A549 (cell line): ENCODE results near the gene AGBL4. TPM values are rescaled to one million over a fixed set of nuclear protein-coding genes. Genes with fewer than 3 reads are reported as not detected.

ENCODE experiments used
- ATAC-seq, 2 experiments: fragments of 200-7000 bp in 1 of 2; fragments of >200 bp in 1 of 2; cut with Nextera tagmentation in 1 of 2; cut with Tn5 transposase in 1 of 2; 3 replicates each; pipeline versions ENCODE4 v1.8.0 to v1.9.1; 2018 to 2020; ENCODE audit warnings: mild to moderate bottlenecking in 1 of 2, moderate library complexity in 1 of 2
- CTCF ChIA-PET: fragments of 300-600 bp; sonication (Branson Sonifier 250); formaldehyde crosslinking; extraction: SDS; loops from one replicate; lab custom pipeline; 2021; ENCODE audit warnings: antibody characterized with exemption, inconsistent platforms; lab: Yijun Ruan, JAX
- POLR2A ChIA-PET: fragments of 350-600 bp; formaldehyde crosslinking; extraction: SDS; loops from one replicate; lab custom pipeline; 2021; ENCODE audit warnings: antibody characterized with exemption, inconsistent platforms; lab: Yijun Ruan, JAX
- DNase-seq, 2 experiments: peaks; one replicate each; pipeline versions ENCODE4 v3.0.0 to v3.0.0-alpha.2; 2011 to 2016; ENCODE audit warnings: low read depth in 1 of 2, low spot score in 1 of 2
- FAIRE-seq: peaks from 2 replicates; lab custom pipeline; 2011; peaks lifted over from hg19 to GRCh38; lab: Jason Lieb, UNC
- H3K27ac ChIP-seq, 2 experiments: fragments of >200 bp; sonication (Bioruptor Twin); formaldehyde crosslinking; 3 replicates each; pipeline ENCODE4 v1.5.1; 2016 to 2017
- H3K4me1 ChIP-seq: fragments of >200 bp; sonication (Bioruptor Twin); formaldehyde crosslinking; 3 replicates; pipeline ENCODE4 v1.6.1; 2016
- H3K4me2 ChIP-seq: fragments of >200 bp; sonication (Bioruptor Twin); formaldehyde crosslinking; 3 replicates; pipeline ENCODE4 v1.6.1; 2016
- H3K4me3 ChIP-seq: fragments of >200 bp; sonication (Bioruptor Twin); formaldehyde crosslinking; 3 replicates; pipeline ENCODE4 v1.5.1; 2016
- H3K9me3 ChIP-seq: fragments of >200 bp; sonication (Bioruptor Twin); formaldehyde crosslinking; 3 replicates; pipeline ENCODE4 v1.6.1; 2016
- CHD2 ChIP-seq: fragments of 150-350 bp; IDR thresholded peaks from 2 replicates; pipeline ENCODE4 v1.6.1; 2014; ENCODE audit warnings: low read length; ENCODE audit not compliant: partially characterized antibody
- E2F6 ChIP-seq: IDR thresholded peaks from 2 replicates; pipeline ENCODE4 v1.6.1; 2012; ENCODE audit warnings: low read depth, borderline replicate concordance
- EHF ChIP-seq: fragments of 250-450 bp; sonication (Bioruptor Pico); IDR thresholded peaks from 2 replicates; pipeline ENCODE4 v1.5.0; 2020; ENCODE audit warnings: mild to moderate bottlenecking
- ESRRA ChIP-seq: fragments of 150-350 bp; IDR thresholded peaks from 2 replicates; pipeline ENCODE4 v1.6.1; 2014; ENCODE audit warnings: mild to moderate bottlenecking, low read length, borderline replicate concordance
- JUNB ChIP-seq: fragments of >200 bp; sonication (Bioruptor Twin); formaldehyde crosslinking; IDR thresholded peaks from 2 replicates; pipeline ENCODE4 v1.6.1; 2016
- KDM1A ChIP-seq: fragments of 200-600 bp; sonication (generic); IDR thresholded peaks from 2 replicates; pipeline ENCODE4 v1.6.1; 2016; ENCODE audit warnings: low read depth, mild to moderate bottlenecking
- MAZ ChIP-seq: fragments of 150-350 bp; IDR thresholded peaks from 2 replicates; pipeline ENCODE4 v1.6.1; 2014; ENCODE audit warnings: antibody characterized with exemption, low read depth, low read length, borderline replicate concordance
- MYC ChIP-seq: IDR thresholded peaks from 2 replicates; pipeline ENCODE4 v1.6.1; 2012; ENCODE audit warnings: mild to moderate bottlenecking, inconsistent platforms, low read length, improper control_type of control experiment, borderline replicate concordance
- NPAS2 ChIP-seq: fragments of 250-450 bp; sonication (Bioruptor Pico); IDR thresholded peaks from 2 replicates; pipeline ENCODE4 v1.8.0; 2022; ENCODE audit warnings: mild to moderate bottlenecking, moderate library complexity, borderline replicate concordance
- NR3C1 ChIP-seq: fragments of >200 bp; sonication (Bioruptor Twin); formaldehyde crosslinking; IDR thresholded peaks from 3 replicates; pipeline ENCODE4 v1.6.1; 2017
- POLR2A ChIP-seq: IDR thresholded peaks from 2 replicates; pipeline ENCODE4 v1.6.1; 2012; ENCODE audit warnings: mild to moderate bottlenecking, low read length
- POLR2AphosphoS2 ChIP-seq: conservative IDR thresholded peaks from 2 replicates; pipeline ENCODE4 v1.6.1; 2012; ENCODE audit warnings: low read length, improper control_type of control experiment, inconsistent platforms
- RAD21 ChIP-seq, 2 experiments: fragments of >200 bp in 1 of 2; sonication (Bioruptor Twin) in 1 of 2; formaldehyde crosslinking in 1 of 2; IDR thresholded peaks in 1 of 2; conservative IDR thresholded peaks in 1 of 2; 2 replicates in 1 of 2; 3 replicates in 1 of 2; pipeline ENCODE4 v1.6.1; 2012 to 2018; ENCODE audit warnings: inconsistent platforms in 1 of 2
- RARB ChIP-seq: fragments of 250-450 bp; sonication (Bioruptor Pico); IDR thresholded peaks from 2 replicates; pipeline ENCODE4 v1.8.0; 2021; ENCODE audit warnings: mild to moderate bottlenecking, moderate library complexity
- RFX5 ChIP-seq: fragments of 450-650 bp; IDR thresholded peaks from 2 replicates; pipeline ENCODE4 v1.7.1; 2014; ENCODE audit warnings: antibody characterized with exemption, mild to moderate bottlenecking, moderate library complexity
- SMC3 ChIP-seq: fragments of >200 bp; sonication (Bioruptor Twin); formaldehyde crosslinking; IDR thresholded peaks from 3 replicates; pipeline ENCODE4 v1.6.1; 2018; ENCODE audit warnings: inconsistent platforms
- SREBF2 ChIP-seq: fragments of 450-650 bp; IDR thresholded peaks from 2 replicates; pipeline ENCODE4 v1.6.1; 2014; ENCODE audit warnings: mild to moderate bottlenecking, moderate library complexity
- TFCP2L1 ChIP-seq: fragments of 250-450 bp; sonication (Bioruptor Pico); IDR thresholded peaks from 2 replicates; pipeline ENCODE4 v1.5.0; 2021; ENCODE audit warnings: mild to moderate bottlenecking
- WGBS: methylation state at CpG from one replicate; pipeline ENCODE4 v1.1.6; 2017; ENCODE audit errors: missing lambda C conversion rate; 5-methylcytosine and 5-hydroxymethylcytosine counted together
- polyA plus RNA-seq, 4 experiments: library from polyadenylated mRNA; depleted of rRNA in 3 of 4; stranded (reverse); fragments of >200 nt; fragmentation: RNase III in 1 of 4; extraction: RNeasy Plus Mini Kit Qiagen cat#74134 plus additional on column Dnase treatment in 1 of 4; gene quantifications; 2 replicates in 3 of 4; 3 replicates in 1 of 4; pipeline ENCODE4 v1.2.3, GENCODE V29; 2011 to 2017
- TF ChIP-seq, protein P1 (sequence below): fragments of 250-450 bp; sonication (Bioruptor Pico); IDR thresholded peaks from 2 replicates; pipeline ENCODE4 v1.5.0; 2021; ENCODE audit warnings: mild to moderate bottlenecking, moderate library complexity, borderline replicate concordance
- TF ChIP-seq, protein P2 (sequence below): fragments of >200 bp; sonication (Bioruptor Twin); formaldehyde crosslinking; IDR thresholded peaks from 3 replicates; pipeline ENCODE4 v1.5.1; 2016

The AGBL4 gene
- polyA plus RNA-seq, 2 of the 4 experiments (the other 2 are of a cell fraction) = not detected

- CTCF ChIA-PET = interaction anchor here (1.1 to 2.2 kb wide), 6 partner anchors 9 to 1446 kb away, joined by 3 to 9 read pairs (median 3); no protein-coding TSS in a partner anchor
- peak overlapping the region; percentile 50 to 60; a peak in 2 of 6 replicates for H3K27ac ChIP-seq
- peaks cover 4% of the 10 kb centered on the region; the same call in 1 of the 3 replicates for H3K9me3 ChIP-seq
- POLR2A ChIA-PET = no interaction called here
- ATAC-seq (no peak), DNase-seq (no peak), FAIRE-seq (no peak)
- peaks cover 27% of the 10 kb centered on the region for H3K4me1 ChIP-seq
- WGBS = 70% methylated on average over 2 of the region's 2 CpGs
- TF ChIP-seq MAZ = no peak
- TF ChIP-seq SREBF2 = no peak
- no peak for TF ChIP-seq NR3C1
- no peak for TF ChIP-seq ESRRA
- TF ChIP-seq E2F6 = no peak
- TF ChIP-seq EHF (CRISPR knock-in tag) = no peak
- no peak for TF ChIP-seq TFCP2L1 (CRISPR knock-in tag)
- TF ChIP-seq KDM1A = no peak
- no peak for TF ChIP-seq POLR2AphosphoS2
- TF ChIP-seq RARB (CRISPR knock-in tag) = no peak
- TF ChIP-seq RFX5 = no peak
- TF ChIP-seq MYC = no peak
- TF ChIP-seq, protein P1, sequence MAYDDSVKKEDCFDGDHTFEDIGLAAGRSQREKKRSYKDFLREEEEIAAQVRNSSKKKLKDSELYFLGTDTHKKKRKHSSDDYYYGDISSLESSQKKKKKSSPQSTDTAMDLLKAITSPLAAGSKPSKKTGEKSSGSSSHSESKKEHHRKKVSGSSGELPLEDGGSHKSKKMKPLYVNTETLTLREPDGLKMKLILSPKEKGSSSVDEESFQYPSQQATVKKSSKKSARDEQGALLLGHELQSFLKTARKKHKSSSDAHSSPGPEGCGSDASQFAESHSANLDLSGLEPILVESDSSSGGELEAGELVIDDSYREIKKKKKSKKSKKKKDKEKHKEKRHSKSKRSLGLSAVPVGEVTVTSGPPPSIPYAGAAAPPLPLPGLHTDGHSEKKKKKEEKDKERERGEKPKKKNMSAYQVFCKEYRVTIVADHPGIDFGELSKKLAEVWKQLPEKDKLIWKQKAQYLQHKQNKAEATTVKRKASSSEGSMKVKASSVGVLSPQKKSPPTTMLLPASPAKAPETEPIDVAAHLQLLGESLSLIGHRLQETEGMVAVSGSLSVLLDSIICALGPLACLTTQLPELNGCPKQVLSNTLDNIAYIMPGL (CRISPR knock-in tag) = no peak
- TF ChIP-seq NPAS2 (CRISPR knock-in tag) = no peak
- no peak for TF ChIP-seq CHD2
- no peak for TF ChIP-seq POLR2A
- no peak overlapping the region for H3K4me3 ChIP-seq
- H3K4me2 ChIP-seq = peak overlapping the region; percentile 29; the same call in 2 of the 3 replicates
Observed at GRCh38 chr1:48917070-48917454, 1106.7 kb downstream of the AGBL4 start.

GRCh38 chr1:48916130-48917069, 1107.4 kb downstream of the AGBL4 start:
- TF ChIP-seq SMC3 (peak; percentile 25), JUNB (no peak), RAD21 (conservative IDR thresholded peaks at IDR 0.05 in 1 of 2, IDR thresholded peaks at IDR 0.05 in 1 of 2) (peak; percentile 43 to 65)
- TF ChIP-seq, protein P2, sequence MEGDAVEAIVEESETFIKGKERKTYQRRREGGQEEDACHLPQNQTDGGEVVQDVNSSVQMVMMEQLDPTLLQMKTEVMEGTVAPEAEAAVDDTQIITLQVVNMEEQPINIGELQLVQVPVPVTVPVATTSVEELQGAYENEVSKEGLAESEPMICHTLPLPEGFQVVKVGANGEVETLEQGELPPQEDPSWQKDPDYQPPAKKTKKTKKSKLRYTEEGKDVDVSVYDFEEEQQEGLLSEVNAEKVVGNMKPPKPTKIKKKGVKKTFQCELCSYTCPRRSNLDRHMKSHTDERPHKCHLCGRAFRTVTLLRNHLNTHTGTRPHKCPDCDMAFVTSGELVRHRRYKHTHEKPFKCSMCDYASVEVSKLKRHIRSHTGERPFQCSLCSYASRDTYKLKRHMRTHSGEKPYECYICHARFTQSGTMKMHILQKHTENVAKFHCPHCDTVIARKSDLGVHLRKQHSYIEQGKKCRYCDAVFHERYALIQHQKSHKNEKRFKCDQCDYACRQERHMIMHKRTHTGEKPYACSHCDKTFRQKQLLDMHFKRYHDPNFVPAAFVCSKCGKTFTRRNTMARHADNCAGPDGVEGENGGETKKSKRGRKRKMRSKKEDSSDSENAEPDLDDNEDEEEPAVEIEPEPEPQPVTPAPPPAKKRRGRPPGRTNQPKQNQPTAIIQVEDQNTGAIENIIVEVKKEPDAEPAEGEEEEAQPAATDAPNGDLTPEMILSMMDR = peak; percentile 33; the same call in 2 of the 3 replicates
- peak; percentile 21 to 71 for DNase-seq
- Histone ChIP-seq H3K4me2 (peak overlapping the region; percentile 54), H3K27ac (peak overlapping the region; percentile 63 to 67), H3K4me1 (peaks cover 27% of the 10 kb centered on the region), H3K4me3 (no peak overlapping the region), H3K9me3 (peaks cover 4% of the 10 kb centered on the region; the same call in 1 of the 3 replicates)
- POLR2A ChIA-PET = no interaction called here
- peak; percentile 86 to 90 for ATAC-seq
- CTCF ChIA-PET = interaction anchor here (0.7 to 2.2 kb wide), 10 partner anchors 8 to 344 kb away, joined by 3 to 9 read pairs (median 4); no protein-coding TSS in a partner anchor
- WGBS = 5% methylated on average over 5 of the region's 5 CpGs
- FAIRE-seq = no peak
